WTC11 (cell line): ENCODE results near the gene STK35. TPM values are rescaled to one million over a fixed set of nuclear protein-coding genes. Genes with fewer than 3 reads are reported as not detected.

Source experiments
- ATAC-seq: fragments of 200-7000 bp; cut with Tn5 transposase; 2 replicates; pipeline ENCODE4 v1.10.0; 2021; ENCODE audit warnings: mild to moderate bottlenecking, moderate library complexity
- CTCF ChIA-PET: fragments of 300-600 bp; sonication (Branson Sonifier 250); formaldehyde crosslinking; loops from one replicate; lab custom pipeline; 2021; ENCODE audit warnings: antibody characterized with exemption; lab: Charles Lee
- POLR2A ChIA-PET: fragments of 350-600 bp; sonication (Branson Sonifier 250); formaldehyde crosslinking; loops from one replicate; lab custom pipeline; 2021; ENCODE audit warnings: antibody characterized with exemption; lab: Charles Lee
- DNase-seq: peaks from one replicate; pipeline ENCODE4 v3.0.0; 2021; ENCODE audit warnings: low spot score
- H3K27ac Mint-ChIP-seq: 2 replicates; pipeline ENCODE4 v1.8.0; 2021; ENCODE audit warnings: mixed read lengths
- H3K27me3 Mint-ChIP-seq: 2 replicates; pipeline ENCODE4 v1.8.0; 2021; ENCODE audit warnings: low read depth, mild to moderate bottlenecking, moderate library complexity, mixed read lengths
- H3K36me3 Mint-ChIP-seq: 2 replicates; pipeline ENCODE4 v1.8.0; 2021; ENCODE audit warnings: mixed read lengths
- H3K4me1 Mint-ChIP-seq: 2 replicates; pipeline ENCODE4 v1.8.0; 2022; ENCODE audit warnings: mixed read lengths
- H3K4me3 Mint-ChIP-seq: 2 replicates; pipeline ENCODE4 v1.8.0; 2021; ENCODE audit warnings: mild to moderate bottlenecking, moderate library complexity, mixed read lengths
- H3K9me3 Mint-ChIP-seq: 2 replicates; pipeline ENCODE4 v1.8.0; 2021; ENCODE audit warnings: mixed read lengths
- ATF1 ChIP-seq: sonication (generic); formaldehyde crosslinking; IDR thresholded peaks from 2 replicates; pipeline ENCODE4 v1.8.1; 2023; ENCODE audit warnings: mild to moderate bottlenecking, moderate library complexity, missing genetic modification reagents
- EMX1 ChIP-seq: fragments of 250-450 bp; sonication (Bioruptor Pico); IDR thresholded peaks from 2 replicates; pipeline ENCODE4 v1.8.0; 2021; ENCODE audit warnings: mild to moderate bottlenecking
- FOXP1 ChIP-seq: sonication (generic); formaldehyde crosslinking; IDR thresholded peaks from 2 replicates; pipeline ENCODE4 v1.8.0; 2022; ENCODE audit warnings: missing genetic modification reagents, mild to moderate bottlenecking, moderate library complexity, borderline replicate concordance
- GABPB1 ChIP-seq: sonication (generic); formaldehyde crosslinking; IDR thresholded peaks from 2 replicates; pipeline ENCODE4 v1.8.1; 2023; ENCODE audit warnings: mild to moderate bottlenecking, missing genetic modification reagents
- GTF2I ChIP-seq: fragments of 250-450 bp; sonication (Bioruptor Pico); conservative IDR thresholded peaks from 2 replicates; pipeline ENCODE4 v1.4.0; 2021; ENCODE audit warnings: mild to moderate bottlenecking
- IRF2 ChIP-seq: sonication (generic); formaldehyde crosslinking; IDR thresholded peaks from 2 replicates; pipeline ENCODE4 v1.8.0; 2022; ENCODE audit warnings: low read depth, missing genetic modification reagents, borderline replicate concordance
- JUN ChIP-seq: sonication (generic); formaldehyde crosslinking; IDR thresholded peaks from 2 replicates; pipeline ENCODE4 v1.8.0; 2023; ENCODE audit warnings: mild to moderate bottlenecking, missing genetic modification reagents
- MYBL2 ChIP-seq: sonication (generic); formaldehyde crosslinking; IDR thresholded peaks from 2 replicates; pipeline ENCODE4 v1.8.1; 2023; ENCODE audit warnings: mild to moderate bottlenecking, moderate library complexity, missing genetic modification reagents
- OVOL2 ChIP-seq: fragments of 250-450 bp; sonication (Bioruptor Pico); IDR thresholded peaks from 2 replicates; pipeline ENCODE4 v1.9.0; 2021; ENCODE audit warnings: mild to moderate bottlenecking, borderline replicate concordance
- SOX15 ChIP-seq: fragments of 250-450 bp; sonication (Bioruptor Pico); IDR thresholded peaks from 2 replicates; pipeline ENCODE4 v1.9.0; 2021; ENCODE audit warnings: mild to moderate bottlenecking
- total RNA-seq: library from RNA; stranded (reverse); gene quantifications from 3 replicates; pipeline ENCODE4 v1.2.3, GENCODE V29; 2021
- TF ChIP-seq, protein P1 (sequence below): fragments of 250-450 bp; sonication (Bioruptor Pico); IDR thresholded peaks from 2 replicates; pipeline ENCODE4 v2.1.2; 2022; ENCODE audit warnings: mild to moderate bottlenecking, moderate library complexity
- TF ChIP-seq, protein P2 (sequence below): fragments of 250-450 bp; sonication (Bioruptor Pico); IDR thresholded peaks from 2 replicates; pipeline ENCODE4 v1.9.0; 2021; ENCODE audit warnings: moderate library complexity, mild to moderate bottlenecking, inconsistent platforms, borderline replicate concordance
- TF ChIP-seq, protein P3 (sequence below): fragments of 250-450 bp; sonication (Bioruptor Pico); conservative IDR thresholded peaks from 2 replicates; pipeline ENCODE4 v1.9.0; 2021; ENCODE audit warnings: mild to moderate bottlenecking
- TF ChIP-seq, protein P4 (sequence below): sonication (generic); formaldehyde crosslinking; IDR thresholded peaks from 2 replicates; pipeline ENCODE4 v1.8.0; 2022; ENCODE audit warnings: missing genetic modification reagents
- TF ChIP-seq, protein P5 (sequence below): sonication (generic); formaldehyde crosslinking; IDR thresholded peaks from 2 replicates; pipeline ENCODE4 v1.8.1; 2023; ENCODE audit warnings: mild to moderate bottlenecking, missing genetic modification reagents
- TF ChIP-seq, protein P6 (sequence below): sonication (generic); formaldehyde crosslinking; IDR thresholded peaks from 2 replicates; pipeline ENCODE4 v1.8.1; 2022; ENCODE audit warnings: missing genetic modification reagents, borderline replicate concordance
- TF ChIP-seq, protein P7 (sequence below): sonication (generic); formaldehyde crosslinking; IDR thresholded peaks from 2 replicates; pipeline ENCODE4 v1.8.1; 2022; ENCODE audit warnings: low read depth, mild to moderate bottlenecking, moderate library complexity, missing genetic modification reagents, borderline replicate concordance

The STK35 gene
- total RNA-seq, 1 experiment from 2014 or later: 37.2 TPM

DNA sequence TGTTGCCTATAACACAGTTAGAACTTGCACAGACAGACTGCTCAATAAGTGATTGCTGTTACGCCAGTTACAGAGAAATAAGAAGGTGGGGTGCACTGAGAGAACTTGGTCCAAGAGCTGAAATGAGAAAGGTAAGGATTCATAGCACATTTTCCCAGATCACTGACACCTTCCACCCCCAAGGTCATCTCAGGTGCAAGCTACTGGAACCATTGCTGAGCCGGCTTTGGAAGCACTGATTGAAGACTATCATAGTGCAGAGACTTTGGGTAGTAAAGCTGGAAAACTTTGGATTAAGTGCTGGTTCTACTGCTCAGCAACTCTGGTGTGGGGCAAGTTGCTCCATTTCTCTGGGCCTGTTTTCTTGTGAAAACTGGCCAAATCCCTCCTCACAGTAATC, 38.1 kb downstream of the STK35 start:
- Mint-ChIP-seq H3K4me3 (no peak overlapping the region), H3K4me1 (peaks cover 3% of the 10 kb centered on the region; the same call in 1 of the 2 replicates), H3K27ac (no peak overlapping the region), H3K9me3 (no peaks in the 10 kb centered on the region), H3K27me3 (no peaks in the 10 kb centered on the region), H3K36me3 (peaks cover 4% of the 10 kb centered on the region)
- ATAC-seq (no peak), DNase-seq (no peak)
- ChIA-PET CTCF (interaction anchor here (2.7 kb wide), 1 partner anchor 32 kb away, joined by 9 read pairs; no protein-coding TSS in a partner anchor), POLR2A (no interaction called here)
- TF ChIP-seq, protein P1, sequence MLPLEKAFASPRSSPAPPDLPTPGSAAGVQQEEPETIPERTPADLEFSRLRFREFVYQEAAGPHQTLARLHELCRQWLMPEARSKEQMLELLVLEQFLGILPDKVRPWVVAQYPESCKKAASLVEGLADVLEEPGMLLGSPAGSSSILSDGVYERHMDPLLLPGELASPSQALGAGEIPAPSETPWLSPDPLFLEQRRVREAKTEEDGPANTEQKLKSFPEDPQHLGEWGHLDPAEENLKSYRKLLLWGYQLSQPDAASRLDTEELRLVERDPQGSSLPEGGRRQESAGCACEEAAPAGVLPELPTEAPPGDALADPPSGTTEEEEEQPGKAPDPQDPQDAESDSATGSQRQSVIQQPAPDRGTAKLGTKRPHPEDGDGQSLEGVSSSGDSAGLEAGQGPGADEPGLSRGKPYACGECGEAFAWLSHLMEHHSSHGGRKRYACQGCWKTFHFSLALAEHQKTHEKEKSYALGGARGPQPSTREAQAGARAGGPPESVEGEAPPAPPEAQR: no peak
- TF ChIP-seq, protein P2, sequence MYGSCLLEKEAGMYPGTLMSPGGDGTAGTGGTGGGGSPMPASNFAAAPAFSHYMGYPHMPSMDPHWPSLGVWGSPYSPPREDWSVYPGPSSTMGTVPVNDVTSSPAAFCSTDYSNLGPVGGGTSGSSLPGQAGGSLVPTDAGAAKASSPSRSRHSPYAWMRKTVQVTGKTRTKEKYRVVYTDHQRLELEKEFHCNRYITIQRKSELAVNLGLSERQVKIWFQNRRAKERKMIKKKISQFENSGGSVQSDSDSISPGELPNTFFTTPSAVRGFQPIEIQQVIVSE (CRISPR knock-in tag): no peak
- TF ChIP-seq GABPB1 (CRISPR knock-in tag): no peak
- no peak for TF ChIP-seq GTF2I (CRISPR knock-in tag)
- TF ChIP-seq, protein P3, sequence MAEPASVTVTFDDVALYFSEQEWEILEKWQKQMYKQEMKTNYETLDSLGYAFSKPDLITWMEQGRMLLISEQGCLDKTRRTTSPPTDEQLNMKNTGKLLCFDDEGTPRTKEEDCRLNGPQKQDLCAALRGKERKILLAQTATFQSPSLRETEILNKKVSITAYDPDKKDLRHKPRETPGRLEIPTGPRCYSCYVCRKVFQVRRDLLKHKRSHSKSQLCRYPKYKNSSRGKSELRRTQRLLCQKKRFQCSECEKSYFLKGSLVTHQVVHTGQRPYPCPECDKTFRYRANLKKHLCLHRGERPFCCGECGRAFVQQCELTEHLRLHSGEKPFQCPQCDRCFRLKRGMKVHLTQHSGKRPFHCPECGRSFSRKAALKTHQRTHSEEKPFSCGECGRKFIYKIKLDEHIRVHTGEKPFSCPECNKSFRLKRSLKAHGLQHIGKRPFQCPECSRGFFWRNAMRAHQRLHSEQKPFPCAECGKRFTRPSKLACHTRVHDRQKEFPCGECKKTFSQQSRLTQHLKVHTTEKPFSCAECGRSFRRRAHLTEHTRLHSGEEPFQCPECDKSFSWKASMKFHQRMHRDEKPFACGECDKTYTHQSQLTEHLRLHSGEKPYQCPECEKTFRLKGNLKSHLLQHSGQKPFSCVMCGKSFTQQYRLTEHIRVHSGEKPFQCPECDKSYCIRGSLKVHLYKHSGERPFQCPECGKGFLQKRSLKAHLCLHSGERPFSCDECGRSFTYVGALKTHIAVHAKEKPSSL (CRISPR knock-in tag): no peak
- no peak for TF ChIP-seq EMX1
- no peak for TF ChIP-seq MYBL2 (CRISPR knock-in tag)
- no peak for TF ChIP-seq JUN (CRISPR knock-in tag)
- TF ChIP-seq, protein P4, sequence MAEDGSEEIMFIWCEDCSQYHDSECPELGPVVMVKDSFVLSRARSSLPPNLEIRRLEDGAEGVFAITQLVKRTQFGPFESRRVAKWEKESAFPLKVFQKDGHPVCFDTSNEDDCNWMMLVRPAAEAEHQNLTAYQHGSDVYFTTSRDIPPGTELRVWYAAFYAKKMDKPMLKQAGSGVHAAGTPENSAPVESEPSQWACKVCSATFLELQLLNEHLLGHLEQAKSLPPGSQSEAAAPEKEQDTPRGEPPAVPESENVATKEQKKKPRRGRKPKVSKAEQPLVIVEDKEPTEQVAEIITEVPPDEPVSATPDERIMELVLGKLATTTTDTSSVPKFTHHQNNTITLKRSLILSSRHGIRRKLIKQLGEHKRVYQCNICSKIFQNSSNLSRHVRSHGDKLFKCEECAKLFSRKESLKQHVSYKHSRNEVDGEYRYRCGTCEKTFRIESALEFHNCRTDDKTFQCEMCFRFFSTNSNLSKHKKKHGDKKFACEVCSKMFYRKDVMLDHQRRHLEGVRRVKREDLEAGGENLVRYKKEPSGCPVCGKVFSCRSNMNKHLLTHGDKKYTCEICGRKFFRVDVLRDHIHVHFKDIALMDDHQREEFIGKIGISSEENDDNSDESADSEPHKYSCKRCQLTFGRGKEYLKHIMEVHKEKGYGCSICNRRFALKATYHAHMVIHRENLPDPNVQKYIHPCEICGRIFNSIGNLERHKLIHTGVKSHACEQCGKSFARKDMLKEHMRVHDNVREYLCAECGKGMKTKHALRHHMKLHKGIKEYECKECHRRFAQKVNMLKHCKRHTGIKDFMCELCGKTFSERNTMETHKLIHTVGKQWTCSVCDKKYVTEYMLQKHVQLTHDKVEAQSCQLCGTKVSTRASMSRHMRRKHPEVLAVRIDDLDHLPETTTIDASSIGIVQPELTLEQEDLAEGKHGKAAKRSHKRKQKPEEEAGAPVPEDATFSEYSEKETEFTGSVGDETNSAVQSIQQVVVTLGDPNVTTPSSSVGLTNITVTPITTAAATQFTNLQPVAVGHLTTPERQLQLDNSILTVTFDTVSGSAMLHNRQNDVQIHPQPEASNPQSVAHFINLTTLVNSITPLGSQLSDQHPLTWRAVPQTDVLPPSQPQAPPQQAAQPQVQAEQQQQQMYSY: no peak
- TF ChIP-seq, protein P5, sequence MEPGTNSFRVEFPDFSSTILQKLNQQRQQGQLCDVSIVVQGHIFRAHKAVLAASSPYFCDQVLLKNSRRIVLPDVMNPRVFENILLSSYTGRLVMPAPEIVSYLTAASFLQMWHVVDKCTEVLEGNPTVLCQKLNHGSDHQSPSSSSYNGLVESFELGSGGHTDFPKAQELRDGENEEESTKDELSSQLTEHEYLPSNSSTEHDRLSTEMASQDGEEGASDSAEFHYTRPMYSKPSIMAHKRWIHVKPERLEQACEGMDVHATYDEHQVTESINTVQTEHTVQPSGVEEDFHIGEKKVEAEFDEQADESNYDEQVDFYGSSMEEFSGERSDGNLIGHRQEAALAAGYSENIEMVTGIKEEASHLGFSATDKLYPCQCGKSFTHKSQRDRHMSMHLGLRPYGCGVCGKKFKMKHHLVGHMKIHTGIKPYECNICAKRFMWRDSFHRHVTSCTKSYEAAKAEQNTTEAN: no peak
- TF ChIP-seq, protein P6, sequence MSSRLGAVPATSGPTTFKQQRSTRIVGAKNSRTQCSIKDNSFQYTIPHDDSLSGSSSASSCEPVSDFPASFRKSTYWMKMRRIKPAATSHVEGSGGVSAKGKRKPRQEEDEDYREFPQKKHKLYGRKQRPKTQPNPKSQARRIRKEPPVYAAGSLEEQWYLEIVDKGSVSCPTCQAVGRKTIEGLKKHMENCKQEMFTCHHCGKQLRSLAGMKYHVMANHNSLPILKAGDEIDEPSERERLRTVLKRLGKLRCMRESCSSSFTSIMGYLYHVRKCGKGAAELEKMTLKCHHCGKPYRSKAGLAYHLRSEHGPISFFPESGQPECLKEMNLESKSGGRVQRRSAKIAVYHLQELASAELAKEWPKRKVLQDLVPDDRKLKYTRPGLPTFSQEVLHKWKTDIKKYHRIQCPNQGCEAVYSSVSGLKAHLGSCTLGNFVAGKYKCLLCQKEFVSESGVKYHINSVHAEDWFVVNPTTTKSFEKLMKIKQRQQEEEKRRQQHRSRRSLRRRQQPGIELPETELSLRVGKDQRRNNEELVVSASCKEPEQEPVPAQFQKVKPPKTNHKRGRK (CRISPR knock-in tag): no peak
- TF ChIP-seq, protein P7, sequence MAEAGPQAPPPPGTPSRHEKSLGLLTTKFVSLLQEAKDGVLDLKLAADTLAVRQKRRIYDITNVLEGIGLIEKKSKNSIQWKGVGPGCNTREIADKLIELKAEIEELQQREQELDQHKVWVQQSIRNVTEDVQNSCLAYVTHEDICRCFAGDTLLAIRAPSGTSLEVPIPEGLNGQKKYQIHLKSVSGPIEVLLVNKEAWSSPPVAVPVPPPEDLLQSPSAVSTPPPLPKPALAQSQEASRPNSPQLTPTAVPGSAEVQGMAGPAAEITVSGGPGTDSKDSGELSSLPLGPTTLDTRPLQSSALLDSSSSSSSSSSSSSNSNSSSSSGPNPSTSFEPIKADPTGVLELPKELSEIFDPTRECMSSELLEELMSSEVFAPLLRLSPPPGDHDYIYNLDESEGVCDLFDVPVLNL: no peak
- no peak for TF ChIP-seq SOX15 (CRISPR knock-in tag)
- TF ChIP-seq ATF1 (CRISPR knock-in tag): no peak
- no peak for TF ChIP-seq FOXP1 (CRISPR knock-in tag)
- TF ChIP-seq OVOL2 (CRISPR knock-in tag): no peak
- no peak for TF ChIP-seq IRF2 (CRISPR knock-in tag)
